Stimulated activated naive CD8-positive, alpha-beta T cell treated with anti-CD3 and anti-CD28 coated beads, Interleukin-15, amount 100 ng/mL, for 72 hours (primary cell): ENCODE measurements around the gene TMPRSS4.

Experiments used
- ATAC-seq: fragments of 150-1000 bp; cut with Tn5 transposase; 2 replicates; pipeline ENCODE4 v1.10.0; 2021; ENCODE audit warnings: mild to moderate bottlenecking, moderate library complexity
- DNase-seq, 2 donors: peaks; one replicate each; pipeline ENCODE4 v3.0.0; 2021 to 2022
- H3K27ac Mint-ChIP-seq, 2 donors: one replicate each; pipeline ENCODE4 v1.8.0; 2022; ENCODE audit warnings: mild to moderate bottlenecking in 2 of 2, mixed read lengths in 2 of 2, moderate library complexity in 2 of 2
- H3K27me3 Mint-ChIP-seq: one replicate; pipeline ENCODE4 v1.8.0; 2022; ENCODE audit warnings: mixed read lengths
- H3K4me1 Mint-ChIP-seq: one replicate; pipeline ENCODE4 v1.8.0; 2022; ENCODE audit warnings: mild to moderate bottlenecking, mixed read lengths
- H3K4me3 Mint-ChIP-seq, 2 donors: one replicate each; pipeline ENCODE4 v1.8.0; 2022; ENCODE audit warnings: mild to moderate bottlenecking in 2 of 2, mixed read lengths in 2 of 2, moderate library complexity in 1 of 2
- H3K9me3 Mint-ChIP-seq, 2 donors: one replicate each; pipeline ENCODE4 v1.8.0; 2022; ENCODE audit warnings: mixed read lengths in 2 of 2

Gene TMPRSS4

GRCh38 chr11:118051136-118051610 lies 25.7 kb upstream of the TMPRSS4 start:
- Mint-ChIP-seq H3K27ac (peak overlapping the region in 1 of 2 donors; percentile 23), H3K9me3 (no peaks in the 10 kb centered on the region), H3K4me3 (peak overlapping the region; percentile 59 to 72), H3K27me3 (no peaks in the 10 kb centered on the region), H3K4me1 (peaks cover 71% of the 10 kb centered on the region)
- DNase-seq (no peak), ATAC-seq (peak; percentile 2)

GRCh38 chr11:118051611-118052461 lies 25.0 kb upstream of the TMPRSS4 start:
- Mint-ChIP-seq H3K4me1 (peaks cover 65% of the 10 kb centered on the region), H3K27me3 (peaks cover 6% of the 10 kb centered on the region), H3K27ac (peak overlapping the region; percentile 56 to 73), H3K4me3 (peak overlapping the region; percentile 59 to 72), H3K9me3 (no peaks in the 10 kb centered on the region)
- DNase-seq (peak; percentile 52 to 76), ATAC-seq (peak; percentile 93)

- Mint-ChIP-seq H3K4me3 (peak overlapping the region in 1 of 2 donors; percentile 52), H3K9me3 (no peaks in the 10 kb centered on the region), H3K27me3 (peaks cover 14% of the 10 kb centered on the region), H3K4me1 (peaks cover 56% of the 10 kb centered on the region), H3K27ac (peak overlapping the region in 1 of 2 donors; percentile 15)
- ATAC-seq (no peak), DNase-seq (no peak)
Observed at GRCh38 chr11:118052581-118053206, 24.2 kb upstream of the TMPRSS4 start.

- no peak for ATAC-seq
- Mint-ChIP-seq H3K4me1 (peaks cover 37% of the 10 kb centered on the region), H3K27ac (no peak overlapping the region)
Observed at GRCh38 chr11:118054712-118055640, 21.9 kb upstream of the TMPRSS4 start.

GRCh38 chr11:118055966-118056365 lies 20.9 kb upstream of the TMPRSS4 start:
- Mint-ChIP-seq H3K9me3 (no peaks in the 10 kb centered on the region), H3K27me3 (peaks cover 15% of the 10 kb centered on the region), H3K4me3 (no peak overlapping the region), H3K27ac (peak overlapping the region in 1 of 2 donors; percentile 5), H3K4me1 (peaks cover 27% of the 10 kb centered on the region)
- DNase-seq (no peak), ATAC-seq (no peak)

More at GRCh38 chr11:118054712-118055640, 21.9 kb upstream of the TMPRSS4 start:
- Mint-ChIP-seq H3K4me3 (no peak overlapping the region), H3K9me3 (no peaks in the 10 kb centered on the region), H3K27me3 (peaks cover 15% of the 10 kb centered on the region)
- no peak for DNase-seq

GRCh38 chr11:118056806-118057205 lies 20.1 kb upstream of the TMPRSS4 start:
- DNase-seq (no peak), ATAC-seq (no peak)
- H3K9me3 Mint-ChIP-seq, result no peaks in the 10 kb centered on the region
- peaks cover 19% of the 10 kb centered on the region for H3K4me1 Mint-ChIP-seq
- H3K27me3 Mint-ChIP-seq, result peaks cover 15% of the 10 kb centered on the region
- H3K27ac Mint-ChIP-seq, result peak overlapping the region; percentile 1 to 55
- no peak overlapping the region for H3K4me3 Mint-ChIP-seq

- Mint-ChIP-seq H3K27ac (no peak overlapping the region), H3K4me3 (no peak overlapping the region)
Observed at GRCh38 chr11:118057251-118058145, 19.4 kb upstream of the TMPRSS4 start.

GRCh38 chr11:118058311-118059245 lies 18.3 kb upstream of the TMPRSS4 start:
- DNase-seq (no peak), ATAC-seq (peak; percentile 5)

More at GRCh38 chr11:118057251-118058145, 19.4 kb upstream of the TMPRSS4 start:
- ATAC-seq, result no peak
- DNase-seq, result no peak
- H3K27me3 Mint-ChIP-seq, result peaks cover 15% of the 10 kb centered on the region
- peaks cover 12% of the 10 kb centered on the region for H3K4me1 Mint-ChIP-seq
- no peaks in the 10 kb centered on the region for H3K9me3 Mint-ChIP-seq

GRCh38 chr11:118059246-118059940 lies 17.5 kb upstream of the TMPRSS4 start:
- ATAC-seq (peak; percentile 7), DNase-seq (no peak)
- Mint-ChIP-seq H3K4me1 (no peaks in the 10 kb centered on the region), H3K4me3 (no peak overlapping the region), H3K27me3 (peaks cover 15% of the 10 kb centered on the region), H3K9me3 (no peaks in the 10 kb centered on the region), H3K27ac (peak overlapping the region in 1 of 2 donors; percentile 15)

More at GRCh38 chr11:118058311-118059245, 18.3 kb upstream of the TMPRSS4 start:
- H3K9me3 Mint-ChIP-seq, result no peaks in the 10 kb centered on the region
- H3K27ac Mint-ChIP-seq, result no peak overlapping the region
- peaks cover 15% of the 10 kb centered on the region for H3K27me3 Mint-ChIP-seq
- no peak overlapping the region for H3K4me3 Mint-ChIP-seq
- H3K4me1 Mint-ChIP-seq, result peaks cover under 1% of the 10 kb centered on the region

- no peaks in the 10 kb centered on the region for H3K9me3 Mint-ChIP-seq
- DNase-seq, result no peak
- no peak overlapping the region for H3K27ac Mint-ChIP-seq
- H3K27me3 Mint-ChIP-seq, result peaks cover 15% of the 10 kb centered on the region
- no peak overlapping the region for H3K4me3 Mint-ChIP-seq
- ATAC-seq, result no peak
- H3K4me1 Mint-ChIP-seq, result peaks cover 3% of the 10 kb centered on the region
Observed at GRCh38 chr11:118060081-118060661, 16.7 kb upstream of the TMPRSS4 start.

- DNase-seq (no peak), ATAC-seq (no peak)
- H3K9me3 Mint-ChIP-seq, result no peaks in the 10 kb centered on the region
- no peak overlapping the region for H3K27ac Mint-ChIP-seq
- no peak overlapping the region for H3K4me3 Mint-ChIP-seq
- peaks cover 15% of the 10 kb centered on the region for H3K27me3 Mint-ChIP-seq
- H3K4me1 Mint-ChIP-seq, result peaks cover 8% of the 10 kb centered on the region
Observed at GRCh38 chr11:118060869-118061268, 16.0 kb upstream of the TMPRSS4 start.

GRCh38 chr11:118061586-118062125 lies 15.2 kb upstream of the TMPRSS4 start:
- no peak overlapping the region for H3K4me3 Mint-ChIP-seq
- DNase-seq, result no peak

More at GRCh38 chr11:118061586-118062125, 15.2 kb upstream of the TMPRSS4 start:
- H3K9me3 Mint-ChIP-seq, result no peaks in the 10 kb centered on the region
- H3K4me1 Mint-ChIP-seq, result peaks cover 8% of the 10 kb centered on the region
- no peak overlapping the region for H3K27ac Mint-ChIP-seq
- no peak for ATAC-seq
- peaks cover 11% of the 10 kb centered on the region for H3K27me3 Mint-ChIP-seq
